Activated T-cell treated with anti-CD3 and anti-CD28 coated beads for 24 hours (primary cell): ENCODE results near the gene CXXC5.
A peak's percentile ranks its signal among the peaks of the same experiment; 100 is the strongest.

Experiments
- DNase-seq: peaks from one replicate; pipeline ENCODE4 v3.0.0-alpha.2; 2020; ENCODE audit warnings: low read depth

The CXXC5 gene

GRCh38 chr5:139695178-139695573 is 47.0 kb downstream of the CXXC5 start:
- no peak for DNase-seq

GRCh38 chr5:139696167-139696893 is 48.2 kb downstream of the CXXC5 start:
- no peak for DNase-seq

DNA sequence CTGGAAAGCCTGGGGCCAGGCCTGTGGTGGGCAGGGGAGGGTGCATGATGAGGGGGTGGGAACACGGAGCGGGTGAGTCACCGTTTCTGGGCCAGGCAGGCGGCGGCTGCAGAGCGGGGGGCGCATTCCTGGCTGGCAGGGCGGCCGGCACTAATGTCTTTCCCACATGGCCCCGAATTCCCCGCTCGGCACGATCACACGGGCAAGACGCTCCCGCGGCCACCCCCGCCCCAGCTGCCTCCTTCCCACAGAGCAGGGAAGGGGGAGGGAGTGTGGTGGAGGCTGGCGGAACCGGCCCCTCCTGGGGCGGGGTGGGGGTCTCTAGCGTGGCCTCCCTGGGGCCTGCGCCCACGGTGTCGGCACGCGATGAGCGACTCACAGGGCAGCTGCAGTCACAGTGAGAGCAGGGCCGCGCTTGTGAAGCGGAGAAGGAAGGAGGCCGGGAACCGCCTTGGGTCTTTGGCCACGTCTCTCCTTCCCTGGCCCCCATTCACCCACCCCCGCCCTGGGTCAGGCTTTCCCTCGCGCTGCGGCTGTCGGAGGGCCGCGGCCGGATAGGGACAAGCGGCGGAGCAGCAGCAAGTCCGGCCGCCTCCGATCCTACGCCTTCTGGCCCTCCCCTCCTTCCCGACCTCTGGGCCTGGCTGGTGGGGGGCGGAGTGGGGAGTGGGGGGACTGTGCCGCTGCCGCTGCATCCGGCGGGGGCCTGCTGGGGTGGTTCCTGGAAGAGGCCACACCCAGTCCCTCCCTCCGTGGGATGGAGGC is 48.9 kb downstream of the CXXC5 start:
- no peak for DNase-seq

- DNase-seq, result no peak
Measured at GRCh38 chr5:139698490-139699146, 50.5 kb downstream of the CXXC5 start.

DNA sequence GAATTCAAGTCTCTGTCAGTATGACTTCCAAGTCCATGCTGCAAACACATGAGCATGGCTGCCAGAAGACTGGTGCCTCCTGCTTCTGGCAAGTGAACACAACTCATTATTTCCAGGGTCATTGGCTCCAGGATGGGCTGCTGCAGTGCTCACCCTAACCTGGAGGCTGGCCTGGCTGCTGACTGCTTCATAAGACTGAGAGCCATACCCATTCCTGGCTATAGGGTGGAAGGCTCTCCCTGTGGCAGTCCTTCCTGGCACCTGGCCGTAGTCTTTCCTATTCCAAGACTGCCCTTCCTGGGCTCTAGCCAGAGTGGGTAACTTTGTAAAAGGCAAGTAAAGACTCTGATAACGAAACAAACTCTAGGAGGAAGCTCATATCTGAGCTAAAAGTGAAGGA is 51.2 kb downstream of the CXXC5 start:
- no peak for DNase-seq

DNA sequence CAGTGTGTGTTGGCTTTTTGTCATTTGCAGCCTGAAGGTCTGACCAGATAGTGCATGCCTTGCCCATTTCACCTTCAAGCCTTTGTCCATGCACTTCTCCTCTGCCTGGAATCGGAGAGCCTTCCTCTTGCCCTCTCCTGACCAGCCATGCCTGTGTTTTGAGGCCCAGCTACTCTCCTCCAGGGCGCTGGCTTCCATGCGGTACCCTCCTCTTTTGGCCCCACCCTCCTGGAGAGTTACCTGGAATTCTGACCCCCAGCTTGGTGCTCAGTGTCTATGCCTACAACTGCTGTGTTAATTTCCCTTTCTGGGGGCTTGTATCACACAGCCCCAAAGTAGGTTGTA is 52.5 kb downstream of the CXXC5 start:
- no peak for DNase-seq

GRCh38 chr5:139701056-139701741 is 53.0 kb downstream of the CXXC5 start:
- DNase-seq, result no peak

GRCh38 chr5:139702548-139702947 is 54.4 kb downstream of the CXXC5 start:
- no peak for DNase-seq

GRCh38 chr5:139704748-139705147 is 56.6 kb downstream of the CXXC5 start:
- DNase-seq, result no peak

- no peak for DNase-seq
Measured at GRCh38 chr5:139705191-139705590, 57.0 kb downstream of the CXXC5 start.

- DNase-seq, result no peak
Measured at GRCh38 chr5:139705655-139706587, 57.8 kb downstream of the CXXC5 start.

DNA sequence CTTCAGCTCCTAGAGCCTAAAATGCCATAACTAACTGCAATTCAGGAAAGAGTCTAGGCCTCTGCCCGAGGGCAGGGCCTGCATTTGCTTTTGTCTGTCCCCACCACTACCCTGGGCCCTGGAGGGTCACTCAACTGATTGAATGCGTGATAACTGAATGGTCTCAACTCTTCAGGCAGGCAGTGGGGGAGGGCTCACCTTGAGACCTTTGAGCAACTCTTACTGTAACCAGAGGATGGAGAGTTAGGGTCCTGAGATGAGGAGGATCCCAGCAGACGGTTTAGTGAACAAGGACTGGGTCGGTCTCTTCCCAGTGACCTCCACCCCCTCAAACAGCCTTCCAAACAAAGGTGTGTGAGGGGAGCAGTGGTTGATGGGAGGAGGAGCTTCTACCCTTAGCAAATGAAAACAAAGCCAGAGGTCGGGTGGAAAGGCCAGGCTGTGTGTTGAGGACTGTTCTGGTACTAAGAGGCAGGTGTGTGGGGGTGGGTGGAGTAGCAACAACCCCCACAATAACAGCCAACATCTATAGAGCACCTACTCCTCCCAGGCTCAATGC is 59.4 kb downstream of the CXXC5 start:
- DNase-seq, result no peak

DNA sequence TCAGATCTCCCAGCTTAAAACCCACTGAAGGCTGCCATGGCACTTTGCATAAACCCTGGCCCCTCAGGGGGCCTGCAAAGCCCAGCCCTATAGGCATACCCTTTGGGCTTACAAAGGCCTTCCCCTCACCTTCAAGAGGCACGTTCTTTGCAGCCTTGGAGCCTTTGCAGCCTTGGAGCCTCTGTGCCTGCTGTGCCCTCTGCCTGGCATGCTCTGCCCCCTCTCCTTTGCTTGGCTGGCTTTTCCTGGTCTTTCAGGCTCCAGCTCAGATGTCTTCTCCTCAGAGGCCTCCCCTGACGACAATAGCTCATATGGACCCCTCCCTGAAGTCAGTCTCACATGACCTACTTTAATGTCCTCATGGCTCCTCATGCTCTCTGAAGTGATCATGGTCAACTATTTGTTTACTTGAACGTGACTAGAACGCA is 60.3 kb downstream of the CXXC5 start:
- DNase-seq, result no peak

DNA sequence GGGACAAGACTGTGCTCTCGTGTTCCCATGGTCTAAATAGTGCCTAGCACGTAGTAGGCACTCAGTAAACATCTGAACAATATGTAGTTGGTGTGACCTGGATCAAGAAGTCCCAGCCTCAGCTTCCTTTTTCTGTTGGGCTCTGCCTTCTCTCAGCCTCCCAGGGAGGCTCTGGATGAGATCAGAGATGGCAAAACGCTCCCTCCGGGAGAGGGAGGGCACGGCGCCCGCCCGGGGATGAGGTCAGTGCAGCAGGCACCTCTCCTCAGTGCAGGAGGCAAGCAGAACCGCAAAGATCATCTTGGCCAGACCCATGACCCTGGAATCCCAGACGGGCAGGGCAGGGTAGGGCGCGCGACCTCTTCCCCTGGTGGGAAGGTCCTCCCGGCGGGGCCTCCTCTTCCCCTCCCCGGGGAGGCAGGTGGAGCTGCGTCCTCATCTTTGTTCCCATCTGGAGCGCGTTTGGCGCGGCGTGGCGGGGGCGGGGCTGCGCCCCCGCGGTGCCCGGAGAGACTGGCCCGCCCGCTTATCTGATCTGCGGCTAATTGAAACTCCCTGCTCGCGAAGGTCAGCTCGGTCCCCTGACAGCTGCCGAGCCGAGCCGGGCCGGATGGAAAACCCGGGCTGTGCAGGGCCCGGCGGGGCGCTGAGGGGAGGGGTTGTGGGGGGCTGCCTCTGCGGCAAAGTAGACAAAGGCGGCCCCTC is 60.9 kb downstream of the CXXC5 start:
- DNase-seq, result no peak

DNA sequence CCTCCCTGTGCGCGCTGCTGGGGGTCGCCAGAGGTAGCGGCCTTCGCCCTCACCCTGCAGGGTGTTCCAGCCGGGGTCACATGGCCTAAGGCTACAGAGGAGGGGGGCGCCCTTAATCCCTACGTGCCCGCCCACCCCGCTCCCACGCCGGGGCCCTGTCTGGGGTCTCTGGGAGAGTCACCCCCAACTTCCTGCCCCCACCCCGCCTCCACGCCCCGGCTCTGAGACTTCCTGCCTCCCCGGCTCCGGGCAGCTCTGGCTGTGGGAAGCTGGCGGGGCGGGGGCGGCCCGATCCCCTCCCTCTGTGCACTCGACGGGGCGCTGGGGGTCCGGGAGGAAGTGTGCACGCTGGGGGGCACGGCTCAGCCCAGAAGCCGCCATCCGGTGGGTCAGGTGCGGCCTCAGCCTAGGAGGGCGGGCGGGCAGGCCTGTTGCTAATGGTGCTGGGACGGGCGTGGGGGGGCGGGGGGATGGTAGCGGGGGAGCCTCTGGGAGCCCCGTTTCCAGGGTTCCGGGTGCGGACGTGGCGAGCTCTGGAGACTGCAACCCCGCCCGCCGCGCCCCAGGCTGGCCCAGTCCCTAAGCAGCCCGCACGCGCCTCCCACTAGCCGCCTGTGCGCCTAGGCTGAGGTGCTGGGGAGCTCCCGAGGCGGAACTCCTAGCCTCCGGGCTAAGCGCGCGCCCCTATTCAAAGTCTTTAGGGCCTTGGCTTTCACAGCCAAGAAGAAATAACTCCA is 61.6 kb downstream of the CXXC5 start:
- no peak for DNase-seq

- DNase-seq, result peak; percentile 12
Measured at GRCh38 chr5:139710319-139711066, 62.3 kb downstream of the CXXC5 start.

DNA sequence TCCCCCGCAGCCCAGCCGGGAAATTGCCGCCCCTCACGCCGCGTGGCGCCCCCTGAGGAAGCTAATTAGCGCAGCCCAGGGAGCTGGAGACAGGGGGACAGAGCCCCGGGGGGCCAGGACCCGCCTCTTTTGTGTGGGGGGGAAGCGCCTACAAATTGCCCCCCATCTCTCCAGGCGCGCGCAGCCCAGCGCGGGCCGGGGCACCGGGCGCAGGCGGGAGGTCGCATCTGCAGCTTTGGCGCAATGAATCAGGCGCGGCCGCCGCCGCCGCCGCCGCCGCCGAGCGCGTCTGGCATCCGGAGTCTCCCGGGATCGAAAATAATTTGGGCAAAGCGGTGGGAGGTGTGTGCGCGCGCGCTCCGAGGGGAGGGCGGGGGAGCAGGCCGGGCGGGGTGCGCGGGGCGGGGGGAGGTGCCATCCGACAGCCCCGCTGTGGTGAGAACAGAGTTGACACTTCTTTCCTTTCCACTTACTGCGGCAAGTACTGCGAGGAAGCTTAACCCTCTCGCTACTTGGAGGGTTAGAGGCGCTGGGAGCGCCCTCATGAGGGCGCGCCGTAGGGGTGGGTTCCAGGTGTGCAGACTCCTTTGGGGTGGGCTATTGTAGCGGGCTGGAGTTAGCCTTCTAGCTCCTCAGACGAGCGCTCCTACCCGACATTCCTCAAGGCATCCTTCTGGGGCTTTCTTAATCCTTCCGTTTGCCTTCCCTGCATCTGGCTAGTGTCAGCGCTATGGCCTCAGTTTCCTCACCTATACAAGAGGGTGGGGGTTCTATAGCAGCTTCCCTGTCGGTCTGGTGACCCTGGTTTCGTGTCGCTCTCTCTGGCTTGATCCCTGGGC is 63.1 kb downstream of the CXXC5 start:
- DNase-seq, result peak; percentile 43

DNA sequence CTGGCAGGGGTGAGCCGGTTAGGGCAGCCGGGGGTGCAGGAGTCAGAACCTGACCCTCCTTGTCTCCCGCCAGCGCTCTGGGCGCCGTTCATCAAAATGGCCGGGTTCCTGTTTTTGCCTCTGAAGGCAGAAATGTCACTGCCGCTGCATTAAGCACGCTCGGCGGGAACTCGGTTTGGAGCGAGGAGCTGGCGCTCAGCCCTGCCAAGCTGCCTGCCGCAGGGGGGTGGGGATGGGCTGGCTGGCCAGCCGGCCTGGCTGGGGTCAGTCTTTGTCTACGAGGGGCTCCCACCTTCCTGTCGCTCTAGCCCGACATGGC is 63.7 kb downstream of the CXXC5 start:
- DNase-seq, result no peak
